ENCODE measurements around the gene INA.

- TF ChIP-seq POLR2A (IDR thresholded peaks at IDR 0.05), result no peak
- TF ChIP-seq CTCF (IDR thresholded peaks at IDR 0.05 in 4 of 5, conservative IDR thresholded peaks at IDR 0.05 in 1 of 5), result no peak
Observed at GRCh38 chr10:103291588-103291987, 14.7 kb downstream of the INA start.
